ENCODE measurements around the gene SNAPC5.

Gene SNAPC5

GRCh38 chr15:66476535-66476934 is 21.0 kb downstream of the SNAPC5 start:
- no peak for TF ChIP-seq GATA3 (IDR thresholded peaks at IDR 0.05; ENCODE audit: low read depth, low read length)
- no peak for TF ChIP-seq GATA2 (IDR thresholded peaks at IDR 0.05; ENCODE audit: low read depth, low read length)

DNA sequence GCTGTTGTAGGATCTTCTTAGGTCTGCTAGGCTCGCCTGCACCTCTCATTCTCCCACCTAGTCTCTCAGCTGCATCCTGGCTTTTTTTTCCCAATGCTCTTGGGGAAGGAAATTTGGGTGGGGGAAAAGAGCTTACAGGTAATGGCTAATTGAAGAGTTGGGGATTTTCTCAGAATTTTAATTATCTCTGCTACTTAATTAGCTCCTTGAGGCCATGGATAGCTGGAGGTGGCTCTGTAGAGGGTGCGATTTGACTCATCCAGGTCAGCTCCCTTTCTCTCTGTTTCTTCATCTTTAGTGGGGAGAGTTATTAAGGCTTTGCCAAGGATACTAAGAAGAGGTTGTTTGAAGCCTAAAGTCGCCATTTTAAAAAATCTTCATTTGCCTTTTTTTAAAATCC is 22.6 kb downstream of the SNAPC5 start:
- TF ChIP-seq GATA3 (IDR thresholded peaks at IDR 0.05; ENCODE audit: low read depth, low read length) (no peak), GATA2 (IDR thresholded peaks at IDR 0.05; ENCODE audit: low read depth, low read length) (no peak)

DNA sequence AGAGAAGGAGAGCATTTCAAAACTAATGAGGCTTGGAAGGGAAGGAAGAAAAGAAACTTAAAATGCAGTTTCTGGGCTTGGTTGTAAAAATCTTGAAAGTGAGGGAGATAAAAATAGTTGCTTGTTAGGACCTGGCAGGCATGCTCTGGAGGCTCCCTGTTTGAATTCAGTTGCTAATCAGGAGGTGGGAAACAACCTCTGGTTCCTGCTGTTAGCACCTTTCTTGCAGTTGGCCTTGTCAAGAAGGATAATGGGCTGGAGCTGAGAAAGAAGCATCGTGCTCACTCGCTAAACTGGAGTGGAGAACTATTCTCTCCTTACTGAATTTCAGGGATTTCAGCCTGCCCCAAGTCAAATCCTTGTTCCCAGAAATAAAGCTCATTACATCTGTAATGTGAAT is 23.4 kb downstream of the SNAPC5 start:
- no peak for TF ChIP-seq GATA2 (IDR thresholded peaks at IDR 0.05; ENCODE audit: low read depth, low read length)
- no peak for TF ChIP-seq GATA3 (IDR thresholded peaks at IDR 0.05; ENCODE audit: low read depth, low read length)

DNA sequence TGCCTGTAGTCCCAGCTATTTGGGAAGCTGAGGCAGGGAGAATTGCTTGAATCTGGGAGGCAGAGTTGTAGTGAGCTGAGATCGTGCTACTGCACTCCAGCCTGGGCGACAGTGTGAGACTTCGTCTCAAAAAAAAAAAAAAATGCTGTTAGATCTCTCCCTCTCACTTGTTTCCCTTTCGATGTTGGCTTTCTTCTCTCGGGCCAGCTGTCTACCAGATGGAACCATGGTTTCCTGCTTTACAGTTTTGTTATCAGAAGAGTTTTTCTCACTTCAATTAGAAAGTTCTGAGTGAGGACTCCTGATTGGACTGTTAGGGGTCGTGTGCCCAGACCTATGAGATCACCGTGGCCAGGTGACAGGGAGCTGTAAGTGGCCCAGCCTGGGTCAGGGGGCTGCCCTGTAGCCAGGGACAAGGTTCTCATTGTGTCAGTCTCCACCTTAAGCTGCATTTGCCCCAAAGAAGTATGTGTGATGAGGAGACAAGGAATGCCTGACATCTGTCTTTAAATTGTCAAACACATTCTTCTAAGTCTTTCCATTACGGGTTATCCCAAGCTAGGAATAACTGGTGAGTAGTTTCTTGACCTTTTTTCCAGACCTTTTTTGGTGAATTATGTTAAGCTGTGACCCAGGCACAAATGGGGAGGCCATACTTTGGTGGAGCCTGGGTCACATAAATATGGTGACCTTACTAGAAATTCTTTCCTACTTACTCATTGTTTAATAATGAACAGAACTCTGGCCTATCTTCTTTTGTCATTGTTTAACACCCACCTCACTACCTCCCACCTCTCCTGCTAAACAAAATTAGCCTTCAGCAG is 25.2 kb downstream of the SNAPC5 start:
- TF ChIP-seq GATA2 (IDR thresholded peaks at IDR 0.05; ENCODE audit: low read depth, low read length) (no peak), GATA3 (IDR thresholded peaks at IDR 0.05; ENCODE audit: low read depth, low read length) (no peak)

DNA sequence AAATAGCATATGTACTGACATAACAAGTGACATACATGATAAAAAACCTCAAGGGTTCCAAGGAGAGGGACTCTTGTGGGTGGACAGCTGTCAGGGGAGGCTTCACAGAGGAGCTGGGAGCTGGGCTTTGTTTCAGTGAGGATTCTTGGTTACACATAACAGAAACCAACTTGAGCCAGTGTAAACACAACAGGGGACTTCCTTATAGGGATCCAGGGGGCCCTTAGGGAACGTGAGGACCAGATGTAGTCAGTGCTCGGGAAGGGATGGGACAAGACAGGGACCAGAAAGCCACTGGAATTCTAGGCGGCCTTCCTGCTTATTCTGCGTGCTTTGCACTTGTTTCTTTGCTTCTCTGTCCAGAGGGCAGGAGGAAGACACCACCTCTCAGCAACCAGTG is 34.9 kb downstream of the SNAPC5 start:
- no peak for TF ChIP-seq GATA2 (IDR thresholded peaks at IDR 0.05; ENCODE audit: low read depth, low read length)
- no peak for TF ChIP-seq GATA3 (IDR thresholded peaks at IDR 0.05; ENCODE audit: low read depth, low read length)

DNA sequence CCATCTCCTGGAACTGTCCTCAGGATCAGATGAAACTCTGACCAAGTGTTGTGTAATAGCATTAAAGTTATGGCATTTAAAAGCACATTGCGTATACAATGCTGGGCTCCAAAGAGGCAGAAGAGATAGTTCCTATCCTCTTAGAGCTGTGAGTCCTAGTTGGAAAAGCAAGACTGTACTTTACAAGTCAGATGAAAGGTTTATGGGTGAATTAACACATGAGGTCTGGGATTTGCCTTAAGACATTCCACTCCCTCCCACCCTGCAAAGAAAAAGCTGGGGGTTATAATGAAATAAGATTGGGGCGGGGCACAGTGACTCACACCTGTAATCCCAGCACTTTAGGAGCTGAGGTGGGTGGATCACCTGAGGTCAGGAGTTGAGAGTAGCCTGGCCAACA is 35.6 kb downstream of the SNAPC5 start:
- TF ChIP-seq GATA3 (IDR thresholded peaks at IDR 0.05; ENCODE audit: low read depth, low read length) (no peak), GATA2 (IDR thresholded peaks at IDR 0.05; ENCODE audit: low read depth, low read length) (no peak)

DNA sequence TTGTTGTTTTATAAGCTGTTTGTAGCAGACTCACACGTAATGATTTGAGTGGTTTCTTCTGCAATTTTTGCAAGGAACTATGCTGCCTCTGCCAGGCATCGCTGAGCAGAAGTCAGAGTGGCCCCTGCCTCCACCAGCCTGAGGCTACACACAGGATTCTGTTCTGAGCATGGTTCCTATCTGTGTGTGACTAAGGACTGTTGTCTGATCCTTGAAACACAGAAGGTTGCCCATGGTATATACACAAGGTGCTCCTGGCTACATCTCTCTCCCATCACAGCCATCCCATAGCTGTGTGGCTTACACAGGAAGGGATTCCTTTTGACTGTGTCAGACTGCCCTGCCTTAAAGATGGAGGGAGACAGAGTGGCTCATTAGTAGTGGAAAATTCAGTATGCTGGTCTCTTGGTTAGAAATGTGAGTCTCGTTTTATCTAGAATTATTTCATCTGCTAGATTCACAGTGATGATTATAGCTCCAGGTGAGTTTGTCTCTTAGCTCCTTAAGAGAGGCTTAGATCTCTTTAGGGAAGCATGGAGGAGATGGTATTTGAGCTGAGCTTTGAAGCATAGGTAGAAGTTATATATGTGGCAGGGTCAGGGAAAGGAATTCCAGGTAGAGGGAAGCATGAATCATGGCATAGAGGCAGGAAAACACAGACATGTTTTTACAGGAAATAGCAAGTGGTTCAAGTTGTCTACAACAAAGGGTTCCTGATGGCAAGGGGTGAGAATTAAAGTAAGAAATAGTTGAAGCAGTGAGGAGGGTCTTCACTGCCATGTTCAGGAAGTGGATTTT is 37.5 kb downstream of the SNAPC5 start:
- TF ChIP-seq GATA3 (IDR thresholded peaks at IDR 0.05; ENCODE audit: low read depth, low read length) (no peak), GATA2 (IDR thresholded peaks at IDR 0.05; ENCODE audit: low read depth, low read length) (no peak)

DNA sequence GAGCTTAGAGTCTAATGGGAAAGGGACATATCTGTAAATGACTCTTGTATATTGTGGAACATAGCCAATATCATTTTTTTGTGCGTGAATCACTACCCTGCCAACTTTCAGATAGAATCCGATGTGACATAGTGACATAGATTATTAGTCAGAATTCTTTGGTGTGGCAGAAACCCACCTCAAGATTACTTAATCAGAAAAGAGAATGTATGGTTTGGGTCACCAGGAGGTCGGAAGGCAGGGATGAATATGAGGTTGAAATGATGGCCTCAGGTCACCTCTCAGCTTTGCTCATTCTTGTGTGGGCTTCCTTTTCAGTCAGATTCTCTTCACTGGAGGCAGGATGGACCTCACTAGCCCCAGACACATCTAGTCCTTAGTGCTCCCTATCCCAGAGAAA is 41.4 kb downstream of the SNAPC5 start:
- TF ChIP-seq GATA3 (IDR thresholded peaks at IDR 0.05; ENCODE audit: low read depth, low read length): no peak
- no peak for TF ChIP-seq GATA2 (IDR thresholded peaks at IDR 0.05; ENCODE audit: low read depth, low read length)

GRCh38 chr15:66454143-66454542 is 43.4 kb downstream of the SNAPC5 start:
- TF ChIP-seq GATA2 (IDR thresholded peaks at IDR 0.05; ENCODE audit: low read depth, low read length): no peak
- no peak for TF ChIP-seq GATA3 (IDR thresholded peaks at IDR 0.05; ENCODE audit: low read depth, low read length)

DNA sequence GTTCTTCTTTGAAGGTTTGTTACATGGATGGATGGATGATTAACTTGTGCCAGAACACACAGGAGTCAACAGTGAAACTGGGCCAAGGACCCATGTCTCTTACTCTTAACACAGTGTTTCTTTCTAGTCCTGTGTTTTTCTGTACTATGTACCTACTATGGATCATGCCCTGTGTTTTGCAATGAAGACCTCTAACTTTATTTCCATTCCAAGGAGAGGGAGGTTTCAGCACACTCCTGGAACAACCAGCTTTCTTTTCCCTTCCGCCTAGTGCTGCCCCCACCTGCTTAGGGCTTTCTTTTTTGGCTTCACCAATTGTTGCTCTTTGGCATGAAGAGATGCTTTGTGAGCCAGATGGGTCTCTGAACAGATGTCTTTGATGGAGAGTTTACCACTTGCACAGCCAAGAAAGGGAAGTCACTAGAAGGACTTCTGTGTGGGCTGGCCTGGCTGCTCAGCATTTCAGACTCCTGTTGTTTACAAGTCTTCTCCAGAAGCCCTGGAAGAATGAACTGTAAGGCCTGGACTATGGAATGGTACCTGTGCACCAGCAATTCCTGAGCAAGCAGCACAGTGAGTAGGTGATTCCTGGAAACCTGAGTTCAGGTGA is 44.5 kb downstream of the SNAPC5 start:
- TF ChIP-seq GATA3 (IDR thresholded peaks at IDR 0.05; ENCODE audit: low read depth, low read length) (no peak), GATA2 (IDR thresholded peaks at IDR 0.05; ENCODE audit: low read depth, low read length) (no peak)

DNA sequence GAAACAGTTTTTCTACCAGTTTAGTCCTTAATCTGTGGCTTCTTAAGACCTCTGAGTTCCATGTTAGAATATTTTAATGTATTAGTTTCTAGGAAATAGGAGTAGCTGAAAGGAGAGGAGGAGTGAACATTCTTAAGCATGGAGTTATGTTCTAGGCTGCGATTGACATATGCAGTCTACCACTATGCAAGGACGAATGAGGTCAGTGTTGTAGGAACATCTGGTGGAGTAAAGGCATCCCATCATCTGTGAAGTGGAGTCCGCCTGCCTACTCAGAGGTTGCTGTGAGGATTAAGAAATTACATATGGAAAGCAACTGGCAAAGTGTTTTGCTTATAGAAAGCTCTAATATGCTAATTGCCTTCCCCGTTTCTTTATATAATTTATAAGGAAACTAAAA is 45.1 kb downstream of the SNAPC5 start:
- no peak for TF ChIP-seq GATA3 (IDR thresholded peaks at IDR 0.05; ENCODE audit: low read depth, low read length)
- no peak for TF ChIP-seq GATA2 (IDR thresholded peaks at IDR 0.05; ENCODE audit: low read depth, low read length)
